Measurements from ENCODE around the gene SLC6A6.

GRCh38 chr3:14438262-14438661, 35.9 kb downstream of the SLC6A6 start:
- TF ChIP-seq EZH2 (IDR thresholded peaks at IDR 0.05; ENCODE audit: insufficient read depth, low read length) (no peak), CTCF (IDR thresholded peaks at IDR 0.05; ENCODE audit: insufficient read depth, low read depth, low read length) (no peak)

Data from astrocyte (in vitro differentiated cells and primary cell).